ENCODE results near the gene SIL1.
A peak's percentile ranks its signal among the peaks of the same experiment; 100 is the strongest.
"Not testable (repeated sequence)": the region's sequence is repeated elsewhere in the genome, so short reads cannot be mapped to it uniquely, and the experiment has no call there.

SIL1 gene

DNA sequence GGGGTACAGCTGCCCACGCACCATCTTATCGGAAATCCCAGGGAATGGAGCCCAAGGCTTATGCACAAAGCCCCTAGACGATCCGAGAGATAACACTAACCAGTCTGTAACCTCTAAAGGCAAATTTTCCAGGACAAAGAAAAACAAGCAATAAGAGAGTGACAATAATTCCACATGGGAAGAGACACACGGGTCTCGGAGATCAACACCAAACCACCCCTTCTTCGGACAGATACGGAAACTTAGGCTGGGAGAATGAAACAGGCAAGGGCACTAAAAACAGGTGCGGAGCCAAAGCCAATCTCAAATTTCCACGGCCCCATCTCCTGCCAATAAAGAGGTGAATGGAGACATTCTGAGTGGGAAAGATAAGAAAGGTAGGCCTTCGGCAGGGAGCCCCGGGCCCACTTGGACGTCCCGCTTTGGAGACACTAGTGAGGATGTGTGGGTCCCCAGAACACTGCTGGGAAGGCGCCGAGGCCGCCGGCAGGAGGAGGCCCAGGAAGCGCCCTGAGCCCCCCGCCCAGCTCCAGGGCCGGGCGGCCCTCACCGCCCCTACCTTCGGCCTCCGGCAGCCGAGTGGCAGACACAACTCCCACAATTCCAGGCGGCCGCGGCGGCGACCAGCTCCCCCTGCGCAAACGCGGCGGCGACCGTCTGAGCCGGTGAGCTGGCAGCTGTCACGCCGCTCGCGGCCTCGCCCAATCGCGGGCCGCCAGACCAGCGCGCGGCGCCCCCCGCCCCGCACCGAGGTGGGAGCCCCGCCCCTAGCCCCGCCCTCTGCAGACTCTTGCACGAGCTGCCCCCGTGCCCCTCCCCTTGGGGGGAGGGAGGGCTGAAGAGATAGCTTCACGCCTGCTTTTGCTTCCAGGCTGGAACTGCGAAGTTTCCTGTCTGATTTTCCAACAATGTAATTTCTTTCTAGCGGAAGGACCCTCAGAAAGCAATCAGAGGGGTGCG, at the start of gene SIL1:
TSS of gene SIL1 (minus strand) at position 659 of the 960 bp plus-strand sequence. CDS start 70,525 bp downstream, outside the sequence.
- peak; percentile 97 for DNase-seq (ENCODE audit: low spot score)

DNA sequence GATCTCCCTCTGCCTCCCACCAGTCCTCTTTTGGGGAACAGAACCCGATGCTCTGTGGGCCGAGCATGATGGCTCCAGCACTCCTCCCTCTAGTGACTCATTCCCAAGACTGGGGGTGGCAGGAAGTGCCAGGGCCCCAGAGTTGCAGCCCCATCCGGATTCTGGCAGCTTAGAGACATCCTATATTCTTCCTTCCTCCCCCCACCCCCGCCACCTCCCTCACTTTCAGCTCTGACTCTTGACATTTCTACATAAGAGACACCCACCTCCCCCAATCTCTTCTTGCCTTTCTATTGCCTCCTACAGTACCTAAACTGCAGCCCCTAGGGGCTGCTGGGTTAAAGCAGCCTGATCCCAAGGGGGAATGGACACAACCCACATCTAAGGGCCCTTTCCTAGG, 48.2 kb upstream of the SIL1 start:
- DNase-seq (ENCODE audit: low spot score), result peak; percentile 7

DNA sequence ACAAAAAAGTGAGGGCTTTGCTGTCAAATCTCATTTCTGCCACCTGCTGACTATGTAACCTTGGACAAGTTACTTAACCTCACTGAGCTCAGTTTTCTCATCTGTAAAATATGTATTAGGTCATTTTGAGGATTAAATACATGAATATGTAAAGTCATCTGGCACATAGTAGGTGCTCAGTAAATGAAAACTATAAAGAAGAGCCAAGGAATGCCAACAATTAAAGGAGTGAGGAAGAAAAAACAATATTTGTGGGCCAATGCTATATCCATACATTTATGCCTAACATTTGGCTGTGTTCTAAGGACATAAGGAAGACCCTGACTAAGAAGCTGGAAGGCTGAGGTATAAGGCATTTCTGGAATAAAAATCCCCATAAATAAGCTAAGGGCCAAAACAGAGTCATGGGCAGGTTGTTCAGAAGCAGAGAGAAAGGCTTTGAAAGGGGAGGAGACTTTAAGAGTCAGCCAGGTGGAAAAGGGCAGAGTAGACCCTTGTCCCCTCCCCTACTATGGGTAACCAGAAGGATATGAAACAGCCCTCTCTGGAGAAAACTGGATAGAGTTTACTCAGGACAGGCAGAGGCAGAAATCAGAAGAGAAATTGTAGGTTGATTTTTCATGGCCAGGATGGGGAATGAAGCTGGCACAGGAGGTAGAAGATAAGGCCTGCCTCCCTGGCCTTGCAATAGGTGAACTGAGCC, 47.6 kb upstream of the SIL1 start:
- no peak for DNase-seq (ENCODE audit: low spot score)

DNA sequence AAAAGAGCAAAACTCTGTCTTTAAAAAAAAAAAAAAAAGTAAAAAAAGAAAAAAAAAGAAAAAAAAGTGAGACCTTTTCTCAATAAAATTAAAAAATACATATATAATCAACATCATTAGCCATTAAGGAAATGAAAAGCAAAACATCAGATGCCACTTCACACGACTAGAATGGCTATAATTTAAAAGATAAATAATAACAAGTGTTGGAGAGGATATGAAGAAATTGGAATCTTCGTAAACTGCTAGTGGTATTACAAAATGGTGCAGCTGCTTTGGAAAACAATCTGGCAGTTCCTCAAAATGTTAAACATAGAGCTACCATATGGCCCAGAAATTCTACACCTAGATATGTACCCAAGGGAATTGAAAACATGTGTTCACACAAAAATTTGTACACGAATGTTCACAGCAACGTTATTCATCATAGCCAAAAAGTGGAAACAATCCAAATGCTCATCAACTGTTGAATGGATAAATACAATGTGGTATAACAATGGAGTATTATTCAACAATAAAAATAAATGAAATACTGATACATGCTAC, 45.3 kb upstream of the SIL1 start:
- no peak for DNase-seq (ENCODE audit: low spot score)

- no peak for DNase-seq (ENCODE audit: low spot score)
These were observed 43.0 kb upstream of the SIL1 start for GRCh38 chr5:139241139-139241538.

DNA sequence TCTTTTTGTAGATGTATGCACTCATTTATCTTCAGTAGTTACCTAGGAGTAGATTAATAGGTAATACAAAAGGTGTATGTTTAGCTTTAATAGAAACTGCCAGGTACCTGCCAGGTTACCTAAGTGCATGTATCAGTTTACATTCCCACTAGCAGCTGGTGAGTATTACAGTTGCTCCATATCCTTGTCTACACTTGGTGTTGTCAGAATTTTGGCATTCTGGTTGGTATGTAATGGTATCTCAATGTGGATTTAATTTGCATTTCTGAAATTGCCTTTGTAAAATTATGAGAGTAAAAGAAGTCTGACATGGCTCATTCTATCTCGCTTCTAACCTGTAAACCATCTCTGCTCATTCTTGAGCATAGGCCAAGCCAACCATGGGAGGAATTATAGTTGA, 38.3 kb upstream of the SIL1 start:
- no peak for DNase-seq (ENCODE audit: low spot score)

- no peak for DNase-seq (ENCODE audit: low spot score)
These were observed 34.1 kb upstream of the SIL1 start for GRCh38 chr5:139232147-139232724.

DNA sequence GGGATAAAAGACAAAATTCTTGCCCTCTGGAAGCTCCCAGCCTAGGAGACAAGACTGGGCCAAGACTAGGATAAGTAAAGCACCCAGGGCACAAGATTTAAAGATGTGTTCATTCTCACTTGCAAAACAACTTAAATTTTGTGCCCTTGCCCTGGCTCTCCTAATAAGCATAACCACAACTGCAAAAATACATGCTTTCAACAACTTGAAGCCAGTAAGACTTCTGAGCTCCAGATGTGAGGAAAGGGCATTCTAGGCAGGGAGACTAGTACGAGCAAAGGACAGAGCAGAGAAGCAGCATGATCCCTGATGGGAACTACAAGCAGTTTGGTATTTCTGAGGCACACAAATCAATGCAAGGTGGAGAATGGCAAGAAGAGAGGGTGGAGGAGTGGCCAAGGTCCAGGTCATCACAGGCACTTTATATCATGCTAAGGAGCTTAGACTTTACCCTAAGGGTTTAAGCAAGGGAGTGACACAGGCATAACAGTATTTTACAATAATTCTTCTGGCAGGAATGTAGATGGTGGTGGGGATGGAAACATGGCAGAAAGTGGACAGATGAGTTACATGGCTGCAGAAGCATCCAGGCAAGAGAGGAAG, 30.1 kb upstream of the SIL1 start:
- DNase-seq (ENCODE audit: low spot score), result no peak

GRCh38 chr5:139226131-139226530, 28.0 kb upstream of the SIL1 start:
- no peak for DNase-seq (ENCODE audit: low spot score)

GRCh38 chr5:139223481-139223880, 25.3 kb upstream of the SIL1 start:
- no peak for DNase-seq (ENCODE audit: low spot score)

DNA sequence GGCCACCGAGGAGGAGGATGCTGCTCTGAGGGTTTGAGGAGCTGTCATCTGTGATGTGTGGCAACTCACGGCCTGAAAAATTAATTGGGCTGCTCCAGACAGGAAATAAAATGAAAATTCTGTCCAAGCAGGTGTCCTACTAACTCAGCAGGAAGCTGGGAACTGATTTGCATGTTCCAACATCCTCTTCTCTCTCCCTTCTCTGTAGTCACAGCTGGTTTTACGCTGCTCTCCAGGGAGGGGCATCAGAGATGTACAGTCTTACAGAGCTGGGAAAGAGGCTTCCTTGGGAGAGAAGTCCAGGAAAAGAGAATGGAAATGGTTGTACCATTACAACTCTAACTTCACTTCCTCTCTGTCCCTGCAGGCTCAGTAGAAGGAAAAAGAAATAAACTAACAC, 24.2 kb upstream of the SIL1 start:
- DNase-seq (ENCODE audit: low spot score), result no peak

- DNase-seq (ENCODE audit: low spot score), result not testable (repeated sequence)
These were observed 19.9 kb upstream of the SIL1 start for GRCh38 chr5:139218038-139218437.

GRCh38 chr5:139215107-139215975, 17.2 kb upstream of the SIL1 start:
- DNase-seq (ENCODE audit: low spot score), result no peak

DNA sequence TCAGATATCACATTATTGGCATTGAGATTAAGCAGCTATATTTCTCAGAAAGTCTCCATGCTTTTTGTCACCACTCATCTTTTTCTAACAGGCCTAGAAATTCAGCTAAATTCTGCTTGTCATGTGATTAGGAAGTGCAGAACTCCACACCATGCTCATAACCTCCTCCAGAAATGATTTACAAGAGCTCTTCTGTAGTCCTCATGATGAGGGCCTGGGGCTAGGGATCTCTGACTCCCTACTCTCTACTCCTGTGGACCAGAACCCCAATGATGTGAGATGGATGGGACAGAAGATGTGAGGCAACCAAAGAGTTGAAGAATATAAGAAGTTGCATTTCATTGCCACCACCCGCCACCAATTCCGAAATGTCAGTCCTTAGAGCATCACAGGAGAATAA, 16.5 kb upstream of the SIL1 start:
- no peak for DNase-seq (ENCODE audit: low spot score)

DNA sequence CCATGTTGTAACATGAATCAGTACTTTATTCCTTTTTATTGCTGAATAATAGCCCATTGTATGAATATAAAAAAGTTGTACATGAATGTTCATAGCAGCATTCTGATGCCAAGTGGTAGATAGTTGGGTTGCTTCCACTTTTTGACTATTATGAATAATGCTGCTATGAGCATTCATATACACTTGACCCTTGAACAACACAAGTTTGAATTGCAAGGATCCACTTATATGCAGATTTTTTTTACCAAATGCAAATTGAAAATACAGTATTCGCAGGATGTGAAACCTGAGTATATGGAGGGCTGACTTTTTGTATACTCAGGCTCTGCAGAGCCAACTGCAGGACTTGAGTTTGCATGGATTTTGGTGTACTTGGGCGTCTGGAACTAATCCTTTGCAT, 14.7 kb upstream of the SIL1 start:
- no peak for DNase-seq (ENCODE audit: low spot score)

- DNase-seq (ENCODE audit: low spot score), result no peak
These were observed 14.3 kb upstream of the SIL1 start for GRCh38 chr5:139212486-139212885.

DNA sequence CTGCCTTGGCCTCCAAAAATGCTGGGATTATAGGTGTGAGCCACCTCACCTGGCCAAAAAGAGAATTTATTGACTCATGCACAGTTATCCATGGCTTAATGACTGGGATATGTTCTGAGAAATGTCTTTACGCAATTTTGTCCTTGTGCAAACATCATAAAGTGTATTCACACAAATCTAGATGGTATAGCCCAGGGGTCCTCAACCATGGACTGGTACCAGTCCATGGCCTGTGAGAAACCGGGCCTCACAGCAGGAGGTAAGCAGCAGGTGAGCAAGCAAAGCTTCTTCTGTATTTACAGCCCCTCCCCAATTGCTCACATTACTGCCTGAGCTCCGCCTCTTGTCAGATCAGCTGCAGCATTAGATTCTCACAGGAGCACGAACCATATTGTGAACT, 12.4 kb upstream of the SIL1 start:
- no peak for DNase-seq (ENCODE audit: low spot score)

DNA sequence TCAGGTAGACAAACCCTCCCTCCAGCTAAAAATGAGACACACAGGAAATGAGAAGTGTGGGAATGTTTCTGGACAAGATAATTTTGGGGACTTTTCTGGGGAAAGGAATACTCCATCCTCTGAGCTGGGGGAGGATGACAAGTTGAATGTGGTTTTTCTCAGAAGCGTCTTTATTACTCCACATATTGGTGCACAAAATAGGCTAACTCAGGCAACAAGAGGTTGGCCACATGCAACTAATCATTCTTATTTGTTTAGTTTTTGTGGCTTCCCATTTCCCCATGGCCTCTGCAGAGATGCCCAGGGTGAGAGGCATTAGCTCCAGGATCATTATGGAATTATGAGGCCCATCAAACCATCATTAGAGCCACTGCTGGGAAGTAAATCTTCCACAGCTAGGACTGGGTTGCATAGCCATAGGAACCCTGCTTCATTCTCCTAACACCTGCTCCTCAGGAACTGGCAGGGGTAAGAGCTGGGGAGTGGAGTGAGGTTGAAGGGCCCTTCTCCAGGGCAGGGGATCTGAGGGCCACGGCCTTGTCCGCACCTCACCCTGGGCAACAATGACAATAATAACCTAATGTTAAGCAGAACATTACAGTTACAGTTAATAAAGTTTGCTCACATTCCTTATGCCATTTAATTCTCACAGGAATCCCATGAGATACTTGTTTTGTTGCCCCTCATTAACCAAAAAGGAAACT, 9.3 kb upstream of the SIL1 start:
- DNase-seq (ENCODE audit: low spot score), result no peak

- no peak for DNase-seq (ENCODE audit: low spot score)
These were observed 7.4 kb upstream of the SIL1 start for GRCh38 chr5:139205586-139205985.

- no peak for DNase-seq (ENCODE audit: low spot score)
These were observed 7.0 kb upstream of the SIL1 start for GRCh38 chr5:139205124-139205523.

DNA sequence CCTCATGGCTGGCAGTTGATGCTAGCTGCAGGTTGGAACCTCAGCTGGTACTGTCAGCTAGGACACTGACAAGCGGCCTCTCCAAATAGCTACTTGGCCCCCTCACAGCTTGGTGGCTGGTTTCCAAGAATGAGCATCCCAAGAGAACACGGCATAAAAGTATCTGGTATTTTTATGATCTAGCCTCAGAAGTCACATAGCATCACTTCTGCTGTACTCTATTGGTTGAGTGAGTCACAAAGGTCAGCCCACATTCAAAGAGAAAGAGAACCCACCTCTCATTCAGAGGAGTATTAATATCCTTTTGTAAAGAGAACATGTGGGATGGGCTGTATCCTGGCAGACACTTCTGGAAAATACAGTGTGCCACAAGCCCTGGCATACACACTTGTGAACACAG, 6.0 kb upstream of the SIL1 start:
- no peak for DNase-seq (ENCODE audit: low spot score)
